WTC11 (cell line): Measurements from ENCODE around the gene IFFO2. TPM values are rescaled to one million over a fixed set of nuclear protein-coding genes. Genes with fewer than 3 reads are reported as not detected.

Source experiments
- ATAC-seq: fragments of 200-7000 bp; cut with Tn5 transposase; 2 replicates; pipeline ENCODE4 v1.10.0; 2021; ENCODE audit warnings: mild to moderate bottlenecking, moderate library complexity
- CTCF ChIA-PET: fragments of 300-600 bp; sonication (Branson Sonifier 250); formaldehyde crosslinking; loops from one replicate; lab custom pipeline; 2021; ENCODE audit warnings: antibody characterized with exemption; lab: Charles Lee
- POLR2A ChIA-PET: fragments of 350-600 bp; sonication (Branson Sonifier 250); formaldehyde crosslinking; loops from one replicate; lab custom pipeline; 2021; ENCODE audit warnings: antibody characterized with exemption; lab: Charles Lee
- DNase-seq: peaks from one replicate; pipeline ENCODE4 v3.0.0; 2021; ENCODE audit warnings: low spot score
- H3K27ac Mint-ChIP-seq: 2 replicates; pipeline ENCODE4 v1.8.0; 2021; ENCODE audit warnings: mixed read lengths
- H3K27me3 Mint-ChIP-seq: 2 replicates; pipeline ENCODE4 v1.8.0; 2021; ENCODE audit warnings: low read depth, mild to moderate bottlenecking, moderate library complexity, mixed read lengths
- H3K36me3 Mint-ChIP-seq: 2 replicates; pipeline ENCODE4 v1.8.0; 2021; ENCODE audit warnings: mixed read lengths
- H3K4me1 Mint-ChIP-seq: 2 replicates; pipeline ENCODE4 v1.8.0; 2022; ENCODE audit warnings: mixed read lengths
- H3K4me3 Mint-ChIP-seq: 2 replicates; pipeline ENCODE4 v1.8.0; 2021; ENCODE audit warnings: mild to moderate bottlenecking, moderate library complexity, mixed read lengths
- H3K9me3 Mint-ChIP-seq: 2 replicates; pipeline ENCODE4 v1.8.0; 2021; ENCODE audit warnings: mixed read lengths
- AFF4 ChIP-seq: sonication (generic); formaldehyde crosslinking; IDR thresholded peaks from 2 replicates; pipeline ENCODE4 v1.8.1; 2023; ENCODE audit warnings: mild to moderate bottlenecking, missing genetic modification reagents, borderline replicate concordance
- ARID4B ChIP-seq: sonication (generic); formaldehyde crosslinking; IDR thresholded peaks from 2 replicates; pipeline ENCODE4 v1.8.0; 2023; ENCODE audit warnings: missing genetic modification reagents, mild to moderate bottlenecking, borderline replicate concordance
- ATF1 ChIP-seq: sonication (generic); formaldehyde crosslinking; IDR thresholded peaks from 2 replicates; pipeline ENCODE4 v1.8.1; 2023; ENCODE audit warnings: mild to moderate bottlenecking, moderate library complexity, missing genetic modification reagents
- ATF3 ChIP-seq: sonication (generic); formaldehyde crosslinking; conservative IDR thresholded peaks from 2 replicates; pipeline ENCODE4 v1.8.1; 2022; ENCODE audit warnings: mild to moderate bottlenecking, missing genetic modification reagents
- CTCF ChIP-seq: fragments of 200-600 bp; IDR thresholded peaks from 2 replicates; pipeline ENCODE4 v1.8.0; 2022; ENCODE audit warnings: antibody characterized with exemption
- GABPB1 ChIP-seq: sonication (generic); formaldehyde crosslinking; IDR thresholded peaks from 2 replicates; pipeline ENCODE4 v1.8.1; 2023; ENCODE audit warnings: mild to moderate bottlenecking, missing genetic modification reagents
- GRHL2 ChIP-seq: fragments of 250-450 bp; sonication (Bioruptor Pico); IDR thresholded peaks from 2 replicates; pipeline ENCODE4 v1.8.0; 2022; ENCODE audit warnings: mild to moderate bottlenecking, moderate library complexity; ENCODE audit not compliant: insufficient replicate concordance, severe bottlenecking
- GTF2I ChIP-seq: fragments of 250-450 bp; sonication (Bioruptor Pico); conservative IDR thresholded peaks from 2 replicates; pipeline ENCODE4 v1.4.0; 2021; ENCODE audit warnings: mild to moderate bottlenecking
- HMGXB4 ChIP-seq: sonication (generic); formaldehyde crosslinking; IDR thresholded peaks from 2 replicates; pipeline ENCODE4 v1.8.1; 2023; ENCODE audit warnings: mild to moderate bottlenecking, moderate library complexity, missing genetic modification reagents
- MYBL2 ChIP-seq: sonication (generic); formaldehyde crosslinking; IDR thresholded peaks from 2 replicates; pipeline ENCODE4 v1.8.1; 2023; ENCODE audit warnings: mild to moderate bottlenecking, moderate library complexity, missing genetic modification reagents
- NFYB ChIP-seq: sonication (generic); formaldehyde crosslinking; conservative IDR thresholded peaks from 2 replicates; pipeline ENCODE4 v1.8.0; 2022; ENCODE audit warnings: low read depth, missing genetic modification reagents
- OVOL2 ChIP-seq: fragments of 250-450 bp; sonication (Bioruptor Pico); IDR thresholded peaks from 2 replicates; pipeline ENCODE4 v1.9.0; 2021; ENCODE audit warnings: mild to moderate bottlenecking, borderline replicate concordance
- PRRX2 ChIP-seq: fragments of 250-450 bp; sonication (Bioruptor Pico); IDR thresholded peaks from 2 replicates; pipeline ENCODE4 v1.8.0; 2021; ENCODE audit warnings: mild to moderate bottlenecking
- RELA ChIP-seq: sonication (generic); formaldehyde crosslinking; IDR thresholded peaks from 2 replicates; pipeline ENCODE4 v1.8.1; 2022; ENCODE audit warnings: missing genetic modification reagents, mild to moderate bottlenecking, borderline replicate concordance
- TEAD1 ChIP-seq: sonication (generic); formaldehyde crosslinking; IDR thresholded peaks from 2 replicates; pipeline ENCODE4 v1.8.0; 2022; ENCODE audit warnings: mild to moderate bottlenecking, missing genetic modification reagents
- ZNF263 ChIP-seq: sonication (generic); formaldehyde crosslinking; IDR thresholded peaks from 2 replicates; pipeline ENCODE4 v1.8.1; 2022; ENCODE audit warnings: low read depth, mild to moderate bottlenecking, moderate library complexity, missing genetic modification reagents
- ZNF416 ChIP-seq: fragments of 250-450 bp; sonication (Bioruptor Pico); IDR thresholded peaks from 2 replicates; pipeline ENCODE4 v1.9.0; 2021; ENCODE audit warnings: mild to moderate bottlenecking, inconsistent platforms
- total RNA-seq: library from RNA; stranded (reverse); gene quantifications from 3 replicates; pipeline ENCODE4 v1.2.3, GENCODE V29; 2021
- TF ChIP-seq, protein P1 (sequence below): sonication (generic); formaldehyde crosslinking; IDR thresholded peaks from 2 replicates; pipeline ENCODE4 v1.8.0; 2022; ENCODE audit warnings: mild to moderate bottlenecking, missing genetic modification reagents
- TF ChIP-seq, protein P2 (sequence below): sonication (generic); formaldehyde crosslinking; IDR thresholded peaks from 2 replicates; pipeline ENCODE4 v1.8.0; 2022; ENCODE audit warnings: mild to moderate bottlenecking, missing genetic modification reagents

The IFFO2 gene
- total RNA-seq, 1 experiment from 2014 or later: 8.1 TPM

DNA sequence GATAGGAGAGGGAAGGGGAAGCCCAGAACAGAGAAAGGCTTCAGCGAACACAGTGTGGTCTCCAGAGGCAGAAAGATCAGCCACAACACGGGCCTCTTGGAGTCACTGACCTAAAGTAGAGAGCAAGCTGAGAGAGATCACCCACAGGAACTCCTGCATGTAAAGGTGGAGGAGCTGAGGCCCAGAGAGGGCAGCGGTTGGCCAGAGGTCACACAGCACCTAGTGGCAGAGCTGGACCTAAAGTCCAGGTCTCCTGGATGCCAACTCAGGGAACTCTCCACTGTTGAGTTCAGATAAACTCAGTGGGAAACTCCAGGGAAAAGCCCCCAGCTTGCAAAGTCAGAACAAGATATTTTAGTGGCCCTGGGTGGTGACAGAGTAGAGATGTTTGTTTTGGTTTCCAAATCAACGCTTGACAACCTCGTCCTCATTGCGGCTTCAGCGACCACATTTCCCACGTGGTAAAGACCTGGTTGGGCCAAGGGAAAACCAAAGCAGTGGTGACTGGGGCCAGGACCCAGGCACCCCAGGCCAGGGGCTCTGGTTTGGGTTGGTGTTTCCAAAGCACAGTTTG is 4.6 kb downstream of the IFFO2 start:
- DNase-seq (no peak), ATAC-seq (no peak)
- Mint-ChIP-seq H3K4me3 (no peak overlapping the region), H3K36me3 (no peaks in the 10 kb centered on the region), H3K27ac (no peak overlapping the region), H3K4me1 (peaks cover 33% of the 10 kb centered on the region), H3K27me3 (peaks cover 19% of the 10 kb centered on the region), H3K9me3 (no peaks in the 10 kb centered on the region)
- TF ChIP-seq TEAD1 (CRISPR knock-in tag) (no peak), GABPB1 (CRISPR knock-in tag) (no peak), AFF4 (CRISPR knock-in tag) (no peak), GTF2I (no peak), ATF1 (no peak), RELA (CRISPR knock-in tag) (no peak), ZNF416 (CRISPR knock-in tag) (no peak), GRHL2 (no peak), PRRX2 (CRISPR knock-in tag) (no peak), CTCF (no peak), OVOL2 (CRISPR knock-in tag) (no peak), HMGXB4 (no peak), ZNF263 (no peak), ATF3 (CRISPR knock-in tag) (no peak)
- TF ChIP-seq, protein P1, sequence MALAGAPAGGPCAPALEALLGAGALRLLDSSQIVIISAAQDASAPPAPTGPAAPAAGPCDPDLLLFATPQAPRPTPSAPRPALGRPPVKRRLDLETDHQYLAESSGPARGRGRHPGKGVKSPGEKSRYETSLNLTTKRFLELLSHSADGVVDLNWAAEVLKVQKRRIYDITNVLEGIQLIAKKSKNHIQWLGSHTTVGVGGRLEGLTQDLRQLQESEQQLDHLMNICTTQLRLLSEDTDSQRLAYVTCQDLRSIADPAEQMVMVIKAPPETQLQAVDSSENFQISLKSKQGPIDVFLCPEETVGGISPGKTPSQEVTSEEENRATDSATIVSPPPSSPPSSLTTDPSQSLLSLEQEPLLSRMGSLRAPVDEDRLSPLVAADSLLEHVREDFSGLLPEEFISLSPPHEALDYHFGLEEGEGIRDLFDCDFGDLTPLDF (CRISPR knock-in tag): no peak
- CTCF ChIA-PET: interaction anchor here (1.1 kb wide), 1 partner anchor 14 kb away, joined by 3 read pairs; no protein-coding TSS in a partner anchor
- POLR2A ChIA-PET: no interaction called here

DNA sequence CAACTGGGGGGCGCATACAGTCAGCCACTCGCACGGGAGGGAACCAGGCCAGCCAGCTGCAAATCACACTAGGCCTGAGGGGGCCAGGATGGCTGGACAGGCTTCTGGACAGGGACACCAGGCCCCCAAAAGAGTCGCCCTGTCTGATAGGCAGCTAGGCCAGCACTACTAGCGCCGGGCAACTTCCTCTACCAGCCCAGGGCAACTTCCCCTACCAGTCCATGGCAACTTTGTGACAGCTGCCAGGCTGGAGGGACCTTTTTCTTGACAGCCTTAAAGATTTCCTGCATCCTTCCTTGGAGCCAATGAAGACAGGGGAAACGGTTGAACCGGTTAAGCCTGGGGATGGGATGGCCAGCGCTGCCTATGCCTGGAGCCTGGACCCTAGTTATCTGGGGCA is 5.1 kb downstream of the IFFO2 start:
- Mint-ChIP-seq H3K36me3 (no peaks in the 10 kb centered on the region), H3K4me1 (peaks cover 33% of the 10 kb centered on the region), H3K4me3 (no peak overlapping the region), H3K27ac (no peak overlapping the region), H3K9me3 (no peaks in the 10 kb centered on the region), H3K27me3 (peaks cover 19% of the 10 kb centered on the region)
- CTCF ChIA-PET: interaction anchor here (1.1 to 3.5 kb wide), 3 partner anchors 13 to 44 kb away, joined by 3 to 37 read pairs (median 24); no protein-coding TSS in a partner anchor
- DNase-seq (no peak), ATAC-seq (no peak)
- POLR2A ChIA-PET: interaction anchor here (0.6 kb wide), 1 partner anchor 167 kb away, joined by 3 read pairs; no protein-coding TSS in a partner anchor
- TF ChIP-seq TEAD1 (CRISPR knock-in tag) (no peak), ARID4B (CRISPR knock-in tag) (no peak), NFYB (CRISPR knock-in tag) (no peak), MYBL2 (no peak), ATF3 (CRISPR knock-in tag) (no peak)
- TF ChIP-seq, protein P2, sequence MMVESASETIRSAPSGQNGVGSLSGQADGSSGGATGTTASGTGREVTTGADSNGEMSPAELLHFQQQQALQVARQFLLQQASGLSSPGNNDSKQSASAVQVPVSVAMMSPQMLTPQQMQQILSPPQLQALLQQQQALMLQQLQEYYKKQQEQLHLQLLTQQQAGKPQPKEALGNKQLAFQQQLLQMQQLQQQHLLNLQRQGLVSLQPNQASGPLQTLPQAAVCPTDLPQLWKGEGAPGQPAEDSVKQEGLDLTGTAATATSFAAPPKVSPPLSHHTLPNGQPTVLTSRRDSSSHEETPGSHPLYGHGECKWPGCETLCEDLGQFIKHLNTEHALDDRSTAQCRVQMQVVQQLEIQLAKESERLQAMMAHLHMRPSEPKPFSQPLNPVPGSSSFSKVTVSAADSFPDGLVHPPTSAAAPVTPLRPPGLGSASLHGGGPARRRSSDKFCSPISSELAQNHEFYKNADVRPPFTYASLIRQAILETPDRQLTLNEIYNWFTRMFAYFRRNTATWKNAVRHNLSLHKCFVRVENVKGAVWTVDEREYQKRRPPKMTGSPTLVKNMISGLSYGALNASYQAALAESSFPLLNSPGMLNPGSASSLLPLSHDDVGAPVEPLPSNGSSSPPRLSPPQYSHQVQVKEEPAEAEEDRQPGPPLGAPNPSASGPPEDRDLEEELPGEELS (CRISPR knock-in tag): no peak
